ENCODE measurements around the gene ALDH1B1. TPM values are rescaled to one million over a fixed set of nuclear protein-coding genes. Genes with fewer than 3 reads are reported as not detected.

ALDH1B1 gene
- total and polyA plus RNA-seq, 8 donors, result 0.58 to 68.7 (median 18.6) TPM

GRCh38 chr9:38355517-38356120 is 36.9 kb upstream of the ALDH1B1 start:
- no peaks in the 10 kb centered on the region for H3K4me1 ChIP-seq
- H3K4me3 ChIP-seq, result no peak overlapping the region
- intact Hi-C loops (cut with DNase I; ENCODE audit: low total_unique reads), result no loop called here
- no peaks in the 10 kb centered on the region for H3K27me3 ChIP-seq
- TF ChIP-seq CTCF (IDR thresholded peaks at IDR 0.05), result no peak
- no peak for TF ChIP-seq EP300 (IDR thresholded peaks at IDR 0.05)
- TF ChIP-seq POLR2A (IDR thresholded peaks at IDR 0.05), result no peak
- TF ChIP-seq POLR2AphosphoS5 (IDR thresholded peaks at IDR 0.05), result no peak
- no peak for DNase-seq
- no peaks in the 10 kb centered on the region for H3K36me3 ChIP-seq
- 91 to 94% (median 92%) methylated on average over 3 of the region's 3 CpGs for WGBS, 5 donors
- no peaks in the 10 kb centered on the region for H3K9me3 ChIP-seq
- H3K27ac ChIP-seq, result no peak overlapping the region

GRCh38 chr9:38356851-38357250 is 35.7 kb upstream of the ALDH1B1 start:
- TF ChIP-seq CTCF (IDR thresholded peaks at IDR 0.05), result no peak
- no peak for TF ChIP-seq EP300 (IDR thresholded peaks at IDR 0.05)
- TF ChIP-seq POLR2AphosphoS5 (IDR thresholded peaks at IDR 0.05), result no peak
- no peak for TF ChIP-seq POLR2A (IDR thresholded peaks at IDR 0.05)
- no peak for DNase-seq
- H3K4me3 ChIP-seq, result no peak overlapping the region
- H3K9me3 ChIP-seq, result no peaks in the 10 kb centered on the region
- no peak overlapping the region for H3K27ac ChIP-seq
- H3K36me3 ChIP-seq, result no peaks in the 10 kb centered on the region
- intact Hi-C loops (cut with DNase I; ENCODE audit: low total_unique reads), result no loop called here
- no peaks in the 10 kb centered on the region for H3K27me3 ChIP-seq
- H3K4me1 ChIP-seq, result no peaks in the 10 kb centered on the region
- 68 to 85% (median 74%) methylated on average over 5 of the region's 5 CpGs for WGBS, 5 donors

GRCh38 chr9:38357350-38358114 is 35.0 kb upstream of the ALDH1B1 start:
- H3K4me1 ChIP-seq, result peaks cover 0 to under 1% (median 0%) of the 10 kb centered on the region in 4 donors
- H3K36me3 ChIP-seq, result no peaks in the 10 kb centered on the region
- H3K27me3 ChIP-seq, result no peaks in the 10 kb centered on the region
- no peak for DNase-seq
- intact Hi-C loops (cut with DNase I; ENCODE audit: low total_unique reads), result no loop called here
- no peak overlapping the region for H3K4me3 ChIP-seq
- H3K9me3 ChIP-seq, result no peaks in the 10 kb centered on the region
- WGBS, 5 donors, result 71 to 82% (median 79%) methylated on average over 5 of the region's 5 CpGs
- no peak overlapping the region for H3K27ac ChIP-seq
- TF ChIP-seq POLR2A (IDR thresholded peaks at IDR 0.05) (no peak), EP300 (IDR thresholded peaks at IDR 0.05) (no peak), POLR2AphosphoS5 (IDR thresholded peaks at IDR 0.05) (no peak), CTCF (IDR thresholded peaks at IDR 0.05) (no peak)

GRCh38 chr9:38358390-38359296 is 33.9 kb upstream of the ALDH1B1 start:
- H3K9me3 ChIP-seq, result no peaks in the 10 kb centered on the region
- intact Hi-C loops (cut with DNase I; ENCODE audit: low total_unique reads), result no loop called here
- no peak for DNase-seq
- no peak overlapping the region for H3K4me3 ChIP-seq
- TF ChIP-seq CTCF (IDR thresholded peaks at IDR 0.05) (no peak), POLR2A (IDR thresholded peaks at IDR 0.05) (no peak), POLR2AphosphoS5 (IDR thresholded peaks at IDR 0.05) (no peak), EP300 (IDR thresholded peaks at IDR 0.05) (no peak)
- H3K36me3 ChIP-seq, result no peaks in the 10 kb centered on the region
- 57 to 64% (median 62%) methylated on average over 9 of the region's 9 CpGs for WGBS, 5 donors
- no peak overlapping the region for H3K27ac ChIP-seq
- H3K27me3 ChIP-seq, result no peaks in the 10 kb centered on the region
- peaks cover 0 to 11% (median 4%) of the 10 kb centered on the region in 4 donors for H3K4me1 ChIP-seq

Data from stomach (tissue), 9 donors.